Esophagus squamous epithelium (tissue), 4 donors: ENCODE measurements around the gene CHRM2.

Experiments
- CTCF ChIP-seq, 6 experiments: fragments of 450-650 bp in 4 of 6; fragments of 200-600 bp in 2 of 6; sonication (generic) in 2 of 6; IDR thresholded peaks; one replicate each; pipeline ENCODE4 v1.5.1; 2016 to 2019; ENCODE audit warnings: antibody characterized with exemption in 6 of 6, mild to moderate bottlenecking in 4 of 6, moderate library complexity in 4 of 6
- POLR2A ChIP-seq, 4 donors: fragments of 450-650 bp; IDR thresholded peaks; one replicate each; pipeline ENCODE4 v1.6.1; 2017; ENCODE audit warnings: antibody characterized with exemption in 4 of 4, mild to moderate bottlenecking in 4 of 4, moderate library complexity in 3 of 4

- TF ChIP-seq CTCF (IDR thresholded peaks at IDR 0.05) = no peak
- TF ChIP-seq POLR2A (IDR thresholded peaks at IDR 0.05) = no peak
These were observed 73.4 kb downstream of the CHRM2 start for GRCh38 chr7:136941816-136942215.
